Testis (tissue), 2 donors: ENCODE measurements around the gene BABAM2.

ENCODE experiments used
- POLR2A ChIP-seq: fragments of 450-650 bp; IDR thresholded peaks from one replicate; pipeline ENCODE4 v1.6.1; 2017; ENCODE audit warnings: antibody characterized with exemption, mild to moderate bottlenecking, moderate library complexity
- TF ChIP-seq, protein P1 (sequence below), 3 experiments: fragments of 450-650 bp in 2 of 3; fragments of 200-600 bp in 1 of 3; sonication (generic) in 1 of 3; IDR thresholded peaks; one replicate each; pipeline ENCODE4 v1.5.1; 2016 to 2019; ENCODE audit warnings: antibody characterized with exemption in 3 of 3, mild to moderate bottlenecking in 2 of 3, moderate library complexity in 1 of 3

DNA sequence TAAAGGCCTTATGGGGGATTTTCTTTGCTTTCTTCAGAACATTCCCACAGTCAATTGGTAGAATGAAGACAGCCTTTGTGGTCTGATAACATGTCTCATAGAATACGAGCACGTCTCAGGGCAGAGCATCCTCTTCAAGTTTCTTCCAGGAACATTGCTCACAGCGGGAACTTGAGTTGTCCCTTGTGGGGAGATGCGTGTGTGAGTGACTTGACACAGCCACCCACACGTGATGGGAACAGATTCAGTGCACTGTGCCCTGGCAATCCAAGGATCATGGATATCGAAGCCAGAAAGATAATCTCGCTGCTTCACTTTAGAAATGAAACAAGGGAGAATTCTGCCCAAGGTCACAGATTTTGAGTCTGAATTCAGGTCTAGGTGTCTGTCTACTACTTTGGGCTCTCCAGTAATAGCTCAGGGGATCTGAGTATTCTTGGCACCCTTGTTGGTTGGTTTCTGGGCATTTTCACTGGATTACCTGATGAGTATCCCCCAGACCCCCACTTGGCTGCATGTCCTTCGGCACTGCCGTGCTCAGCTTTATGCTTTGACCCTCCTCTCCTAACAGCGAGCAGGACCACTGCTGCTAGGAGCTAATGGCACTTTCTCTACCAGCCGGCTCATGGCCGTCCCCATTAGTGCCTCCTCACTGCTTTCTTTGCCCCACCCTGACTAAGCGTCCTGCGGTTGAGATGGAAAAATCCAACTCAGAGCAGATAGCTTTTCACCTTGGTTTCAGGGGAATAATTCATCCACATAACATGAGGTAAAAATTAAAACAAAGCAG, 426.2 kb downstream of the BABAM2 start:
- TF ChIP-seq, protein P1, sequence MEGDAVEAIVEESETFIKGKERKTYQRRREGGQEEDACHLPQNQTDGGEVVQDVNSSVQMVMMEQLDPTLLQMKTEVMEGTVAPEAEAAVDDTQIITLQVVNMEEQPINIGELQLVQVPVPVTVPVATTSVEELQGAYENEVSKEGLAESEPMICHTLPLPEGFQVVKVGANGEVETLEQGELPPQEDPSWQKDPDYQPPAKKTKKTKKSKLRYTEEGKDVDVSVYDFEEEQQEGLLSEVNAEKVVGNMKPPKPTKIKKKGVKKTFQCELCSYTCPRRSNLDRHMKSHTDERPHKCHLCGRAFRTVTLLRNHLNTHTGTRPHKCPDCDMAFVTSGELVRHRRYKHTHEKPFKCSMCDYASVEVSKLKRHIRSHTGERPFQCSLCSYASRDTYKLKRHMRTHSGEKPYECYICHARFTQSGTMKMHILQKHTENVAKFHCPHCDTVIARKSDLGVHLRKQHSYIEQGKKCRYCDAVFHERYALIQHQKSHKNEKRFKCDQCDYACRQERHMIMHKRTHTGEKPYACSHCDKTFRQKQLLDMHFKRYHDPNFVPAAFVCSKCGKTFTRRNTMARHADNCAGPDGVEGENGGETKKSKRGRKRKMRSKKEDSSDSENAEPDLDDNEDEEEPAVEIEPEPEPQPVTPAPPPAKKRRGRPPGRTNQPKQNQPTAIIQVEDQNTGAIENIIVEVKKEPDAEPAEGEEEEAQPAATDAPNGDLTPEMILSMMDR (IDR thresholded peaks at IDR 0.05): no peak
- no peak for TF ChIP-seq POLR2A
